ENCODE results near the gene CARD6. TPM values are rescaled to one million over a fixed set of nuclear protein-coding genes. Genes with fewer than 3 reads are reported as not detected.

CARD6 gene
- polyA plus RNA-seq, 6 donors from 2014 or later = 1.4 to 3.6 (median 2.2) TPM

- DNase-seq = no peak
- Mint-ChIP-seq H3K9me3 (peaks cover 0 to 3% (median 0%) of the 10 kb centered on the region in 7 donors), H3K4me3 (no peak overlapping the region), H3K27me3 (peaks cover 11 to 24% (median 13%) of the 10 kb centered on the region in 3 donors), H3K27ac (no peak overlapping the region), H3K36me3 (no peaks in the 10 kb centered on the region), H3K4me1 (peaks cover 0 to 5% (median 3%) of the 10 kb centered on the region in 3 donors)
- no peak for ATAC-seq (ENCODE audit: low read depth in 2 of 2)
These were observed 63.2 kb downstream of the CARD6 start for GRCh38 chr5:40904205-40904993.

DNA sequence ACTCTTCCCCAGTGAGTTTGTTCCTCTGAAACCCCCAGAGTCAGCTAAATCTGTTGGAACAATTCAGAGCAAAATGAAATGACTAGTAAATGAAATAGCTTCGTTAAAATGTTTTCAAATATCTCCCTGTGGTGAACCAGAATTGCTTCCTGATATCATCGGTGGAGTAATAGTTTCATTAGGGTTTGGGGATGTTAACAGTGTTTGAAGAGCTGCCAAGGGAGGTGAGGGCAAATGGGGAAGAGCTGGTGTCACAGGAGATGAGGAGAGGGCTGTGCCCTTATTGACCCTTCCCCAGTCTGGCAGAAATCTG is 63.8 kb downstream of the CARD6 start:
- H3K4me1 Mint-ChIP-seq = peaks cover 0 to 5% (median 3%) of the 10 kb centered on the region in 3 donors
- no peak overlapping the region for H3K27ac Mint-ChIP-seq
- no peaks in the 10 kb centered on the region for H3K36me3 Mint-ChIP-seq
- H3K4me3 Mint-ChIP-seq = no peak overlapping the region
- peaks cover 0 to 3% (median 0%) of the 10 kb centered on the region in 7 donors for H3K9me3 Mint-ChIP-seq
- DNase-seq = no peak
- no peak for ATAC-seq (ENCODE audit: low read depth in 2 of 2)
- H3K27me3 Mint-ChIP-seq = peaks cover 16 to 24% (median 19%) of the 10 kb centered on the region in 3 donors

DNA sequence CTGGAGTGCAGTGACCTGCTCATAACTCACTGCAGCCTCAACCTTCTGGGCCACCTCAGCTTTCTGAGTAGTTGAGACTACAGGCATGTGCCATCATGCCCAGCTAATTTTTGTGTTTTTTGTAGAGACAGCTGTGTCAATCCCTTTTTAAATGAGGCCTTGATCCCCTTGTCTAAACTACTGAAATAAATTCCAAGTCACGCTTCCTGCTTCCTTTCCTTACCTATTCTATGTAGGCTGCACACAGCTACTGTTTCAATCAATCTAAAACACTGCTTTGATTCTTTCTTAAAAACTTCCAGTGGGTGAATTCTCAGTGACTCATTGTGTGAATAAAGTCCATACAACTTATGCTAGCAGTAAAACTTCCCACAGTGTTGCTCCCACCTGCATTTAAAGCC is 65.2 kb downstream of the CARD6 start:
- DNase-seq (no peak), ATAC-seq (ENCODE audit: low read depth in 2 of 2) (no peak)
- Mint-ChIP-seq H3K4me3 (no peak overlapping the region), H3K27ac (peak overlapping the region in 1 of 6 donors; percentile 58), H3K36me3 (no peaks in the 10 kb centered on the region), H3K27me3 (peaks cover 19 to 28% (median 22%) of the 10 kb centered on the region in 3 donors), H3K9me3 (peaks cover 0 to 3% (median 0%) of the 10 kb centered on the region in 7 donors), H3K4me1 (peaks cover 0 to 5% (median 3%) of the 10 kb centered on the region in 3 donors)

DNA sequence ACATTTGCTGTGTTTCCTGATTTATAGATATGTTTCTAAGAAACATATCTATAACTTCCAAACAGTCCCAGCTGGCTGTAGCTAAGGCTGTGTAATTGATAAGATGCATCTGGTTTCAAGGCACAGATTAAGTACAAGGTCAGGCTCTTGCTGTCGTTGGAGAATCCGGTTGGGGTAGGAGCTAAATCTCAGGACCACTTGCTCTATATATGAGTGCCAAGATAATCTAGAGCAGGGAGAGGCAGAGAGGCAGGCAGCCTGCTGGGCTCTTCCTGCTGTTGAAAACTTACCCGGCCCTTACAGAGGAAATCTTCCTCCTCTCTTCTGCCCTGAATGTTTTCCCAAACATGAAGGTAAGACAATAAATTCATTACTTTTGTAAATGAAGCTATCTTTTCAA is 68.1 kb downstream of the CARD6 start, which contains the start of gene C7:
C7 (plus strand) TSS at position 234 of the 400 bp plus-strand sequence; CDS start at position 348, 114 bp downstream.
- Mint-ChIP-seq H3K4me1 (peaks cover 0 to 5% (median 3%) of the 10 kb centered on the region in 3 donors), H3K27ac (no peak within 1 kb of the TSS), H3K4me3 (no peak within 1 kb of the TSS), H3K36me3 (no peaks in the 10 kb centered on the region), H3K9me3 (peaks cover 0 to 3% (median 0%) of the 10 kb centered on the region in 7 donors), H3K27me3 (peaks cover 24 to 34% (median 33%) of the 10 kb centered on the region in 3 donors)
- DNase-seq (no peak), ATAC-seq (ENCODE audit: low read depth in 2 of 2) (no peak)

- H3K4me3 Mint-ChIP-seq = no peak overlapping the region
- H3K36me3 Mint-ChIP-seq = peaks cover 0 to 4% of the 10 kb centered on the region in 2 donors
- peaks cover 29 to 38% (median 38%) of the 10 kb centered on the region in 3 donors for H3K27me3 Mint-ChIP-seq
- peaks cover 0 to 4% (median 4%) of the 10 kb centered on the region in 3 donors for H3K4me1 Mint-ChIP-seq
- H3K27ac Mint-ChIP-seq = no peak overlapping the region
- DNase-seq (no peak), ATAC-seq (ENCODE audit: low read depth in 2 of 2) (no peak)
- H3K9me3 Mint-ChIP-seq = peaks cover 0 to 3% (median 0%) of the 10 kb centered on the region in 7 donors
These were observed 68.6 kb downstream of the CARD6 start for GRCh38 chr5:40909723-40910122.

Other genes with a start within 250 kb of the CARD6 start
- 10 to 100 TPM; 21.4 to 66.3 (median 38.7) TPM for gene PTGER4, start 161.5 kb upstream of the CARD6 start, polyA plus RNA-seq (ENCODE audit: low read depth in 6 of 6)
- gene TTC33, start 85.4 kb upstream of the CARD6 start, polyA plus RNA-seq (ENCODE audit: low read depth in 6 of 6) = 10 to 100 TPM; 14.6 to 21.6 (median 18.9) TPM
- gene PRKAA1, start 43.0 kb upstream of the CARD6 start, polyA plus RNA-seq (ENCODE audit: low read depth in 6 of 6) = 10 to 100 TPM; 22.6 to 44.8 (median 40.6) TPM
- gene RPL37, start 6.1 kb upstream of the CARD6 start, polyA plus RNA-seq (ENCODE audit: low read depth in 6 of 6) = 1,000 to 10,000 TPM in 5 of 6 donors, 100 to 1,000 TPM in 1; 981 to 2,519 (median 2,155) TPM
- not detected for gene C7, start 68.1 kb downstream of the CARD6 start, polyA plus RNA-seq (ENCODE audit: low read depth in 6 of 6)
- not detected for gene MROH2B, start 230.0 kb downstream of the CARD6 start, polyA plus RNA-seq (ENCODE audit: low read depth in 6 of 6)

All from naive B cell (primary cell).